HepG2 (cell line): ENCODE results near the gene MRPS5. TPM values are rescaled to one million over a fixed set of nuclear protein-coding genes. Genes with fewer than 3 reads are reported as not detected.

ENCODE experiments used
- ATAC-seq: fragments of 200-7000 bp; cut with Tn5 transposase; 3 replicates; pipeline ENCODE4 v1.9.1; 2020; ENCODE audit warnings: mild to moderate bottlenecking, moderate library complexity
- BruUV-seq: library from RNA; stranded (reverse); fragments of 400-500 nt; replicated peaks from 2 replicates; lab custom pipeline; 2021; lab: Mats Ljungman, UMichigan
- CTCF ChIA-PET: fragments of 300-600 bp; formaldehyde crosslinking; extraction: SDS; loops from one replicate; lab custom pipeline; 2021; ENCODE audit warnings: low total read pairs, inconsistent platforms, low intra/inter-chr PET ratio; lab: Yijun Ruan, JAX
- POLR2A ChIA-PET: fragments of 350-600 bp; sonication (Branson Sonifier 250); formaldehyde crosslinking; loops from one replicate; lab custom pipeline; 2020; ENCODE audit warnings: antibody characterized with exemption, inconsistent platforms; lab: Yijun Ruan, JAX
- DNase-seq: peaks from one replicate; pipeline ENCODE4 v3.0.0-alpha.2; 2015; ENCODE audit warnings: low spot score
- FAIRE-seq: peaks from 3 replicates; lab custom pipeline; 2011; peaks lifted over from hg19 to GRCh38; lab: Jason Lieb, UNC
- H2AFZ ChIP-seq: one replicate; pipeline ENCODE4 v1.6.1; 2011; ENCODE audit warnings: low read length, inconsistent platforms
- H3K27ac ChIP-seq: fragments of 300-600 bp; 3 replicates; pipeline ENCODE4 v1.8.0; 2011; ENCODE audit warnings: mixed run types, mild to moderate bottlenecking, mixed read lengths, low read length, inconsistent platforms; ENCODE audit not compliant: insufficient read depth; ENCODE audit errors: extremely low read length
- H3K27me3 ChIP-seq, 2 experiments: fragments of 200-600 bp in 1 of 2; 2 replicates in 1 of 2; 3 replicates in 1 of 2; pipeline versions ENCODE4 v1.6.0 to v1.8.0; 2011; ENCODE audit warnings: low read length in 2 of 2, mild to moderate bottlenecking in 2 of 2, moderate library complexity in 2 of 2, inconsistent platforms in 1 of 2; ENCODE audit not compliant: insufficient read depth in 2 of 2, control insufficient read depth in 1 of 2
- H3K36me3 ChIP-seq, 2 experiments: fragments of 200-600 bp in 1 of 2; replicated peaks in 1 of 2; 2 replicates in 1 of 2; 3 replicates in 1 of 2; pipeline versions ENCODE4 v1.5.1 to v1.8.0; 2011; ENCODE audit warnings: low read length in 2 of 2, inconsistent platforms in 1 of 2; ENCODE audit not compliant: insufficient read depth in 2 of 2, control insufficient read depth in 1 of 2
- H3K4me1 ChIP-seq: 2 replicates; pipeline ENCODE4 v1.5.1; 2012; ENCODE audit warnings: low read length, inconsistent platforms; ENCODE audit not compliant: insufficient read depth
- H3K4me2 ChIP-seq: 2 replicates; pipeline ENCODE4 v1.6.0; 2011; ENCODE audit warnings: low read depth, low read length, inconsistent platforms
- H3K4me3 ChIP-seq, 3 experiments: fragments of 200-600 bp in 1 of 3; sonication (generic), shearing (Covaris generic) in 1 of 3; replicated peaks in 1 of 3; 2 replicates each; pipeline ENCODE4 v1.5.1; 2011 to 2016; ENCODE audit warnings: low read length in 3 of 3, inconsistent platforms in 2 of 3, low read depth in 2 of 3, mild to moderate bottlenecking in 2 of 3, control low read depth in 1 of 3, mixed read lengths in 1 of 3; ENCODE audit not compliant: insufficient read depth in 1 of 3
- H3K79me2 ChIP-seq: one replicate; pipeline ENCODE4 v1.6.1; 2011; ENCODE audit warnings: low read length, inconsistent platforms; ENCODE audit not compliant: insufficient read depth
- H3K9ac ChIP-seq: 2 replicates; pipeline ENCODE4 v1.6.0; 2011; ENCODE audit warnings: mild to moderate bottlenecking, low read depth, low read length, inconsistent platforms; ENCODE audit not compliant: insufficient read depth
- H3K9me3 ChIP-seq: 2 replicates; pipeline ENCODE4 v1.5.1; 2012; ENCODE audit warnings: mild to moderate bottlenecking, low read length
- H4K20me1 ChIP-seq: 2 replicates; pipeline ENCODE4 v1.6.0; 2011; ENCODE audit warnings: inconsistent platforms, mild to moderate bottlenecking, low read length, moderate library complexity; ENCODE audit not compliant: insufficient read depth
- AGO2 ChIP-seq: fragments of 200-400 bp; formaldehyde crosslinking; optimal IDR thresholded peaks from 2 replicates; pipeline ENCODE3; 2017; ENCODE audit warnings: mild to moderate bottlenecking, low read depth, low read length, moderate library complexity
- ATF2 ChIP-seq: sonication (generic); formaldehyde crosslinking; IDR thresholded peaks from 2 replicates; pipeline ENCODE4 v1.4.0; 2020; ENCODE audit warnings: missing genetic modification reagents
- CREB3 ChIP-seq: sonication (generic); formaldehyde crosslinking; IDR thresholded peaks from 2 replicates; pipeline ENCODE4 v1.5.0; 2020; ENCODE audit warnings: missing genetic modification reagents
- IKZF1 ChIP-seq: fragments of 450-650 bp; IDR thresholded peaks from 2 replicates; pipeline ENCODE4 v1.7.1; 2016
- MNT ChIP-seq: fragments of 450-650 bp; IDR thresholded peaks from 2 replicates; pipeline ENCODE4 v1.6.1; 2016
- PCBP2 ChIP-seq: fragments of 200-400 bp; formaldehyde crosslinking; optimal IDR thresholded peaks from 2 replicates; pipeline ENCODE3; 2018; ENCODE audit warnings: low read length, low read depth; ENCODE audit not compliant: poor library complexity, severe bottlenecking
- POLR2G ChIP-seq: fragments of 200-400 bp; formaldehyde crosslinking; IDR thresholded peaks from 2 replicates; pipeline ENCODE4 v1.6.1; 2018; ENCODE audit warnings: mild to moderate bottlenecking, low read depth, low read length, moderate library complexity
- PRDM10 ChIP-seq: sonication (generic); formaldehyde crosslinking; IDR thresholded peaks from 2 replicates; pipeline ENCODE4 v1.4.0; 2020; ENCODE audit warnings: low read depth, missing genetic modification reagents
- ZFP90 ChIP-seq: sonication (generic); formaldehyde crosslinking; IDR thresholded peaks from 2 replicates; pipeline ENCODE4 v1.8.0; 2022; ENCODE audit warnings: missing genetic modification reagents, mild to moderate bottlenecking, inconsistent platforms, borderline replicate concordance
- ZNF263 ChIP-seq: sonication (generic); formaldehyde crosslinking; IDR thresholded peaks from 2 replicates; pipeline ENCODE4 v1.4.0; 2020; ENCODE audit warnings: missing genetic modification reagents
- WGBS: methylation state at CpG from one replicate; pipeline ENCODE4 v1.1.6; 2017; ENCODE audit warnings: low lambda C conversion rate; 5-methylcytosine and 5-hydroxymethylcytosine counted together
- in situ Hi-C: cut with HindIII; loops from 2 replicates; pipeline ENCODE4 v1.10.0; 2017; ENCODE audit warnings: low pct_unique_long_range_greater_than_20kb; ENCODE audit not compliant: extremely low pct_ligation_motif_present
- intact Hi-C: fragments of 100-400 bp; cut with micrococcal nuclease; formaldehyde crosslinking; loops from one replicate; pipeline ENCODE4 v1.10.0; 2022; ENCODE audit not compliant: unreplicated experiment
- polyA plus RNA-seq, 8 experiments: library from polyadenylated mRNA; depleted of rRNA in 3 of 8; stranded (reverse) in 7 of 8; unstranded in 1 of 8; fragments of >200 nt; fragmentation: Illumina TruSeq in 4 of 8; extraction: Trizol in 4 of 8; gene quantifications; 2 replicates each; pipeline versions ENCODE4 v1.2.1 to v1.2.3, GENCODE V29; 2011 to 2016; ENCODE audit warnings: low read depth in 4 of 8, missing spikeins in 1 of 8, mixed read lengths in 1 of 8; ENCODE audit not compliant: insufficient read depth in 1 of 8
- total RNA-seq, 5 experiments: library from RNA; depleted of rRNA; stranded (reverse); fragments of >200 nt; fragmentation: Illumina TruSeq; extraction: Trizol; gene quantifications; 2 replicates each; pipeline ENCODE4 v1.2.3, GENCODE V29; 2016; ENCODE audit warnings: low read depth in 1 of 5

Gene MRPS5
- total and polyA plus RNA-seq, 2 of the 13 experiments (the other 11 are each of a cell fraction or from before 2014, with no cell fraction given): 98.8 to 134 TPM

GRCh38 chr2:95040426-95040825, 81.2 kb downstream of the MRPS5 start:
- BruUV-seq: no TSS peak
- TF ChIP-seq AGO2 (no peak), ATF2 (CRISPR knock-in tag) (no peak), ZNF263 (CRISPR knock-in tag) (peak; percentile 94)
- ChIA-PET CTCF (no interaction called here), POLR2A (no interaction called here)
- Histone ChIP-seq H3K4me2 (no peak overlapping the region), H3K27ac (no peak overlapping the region), H3K4me3 (no peak overlapping the region), H3K9ac (no peak overlapping the region), H2AFZ (no peak overlapping the region), H3K79me2 (no peaks in the 10 kb centered on the region), H3K4me1 (no peaks in the 10 kb centered on the region), H4K20me1 (no peaks in the 10 kb centered on the region; the same call in 1 of the 2 replicates), H3K36me3 (no peaks in the 10 kb centered on the region), H3K27me3 (peaks cover 6 to 60% of the 10 kb centered on the region in 2 experiments; a peak in 3 of 5 replicates), H3K9me3 (peaks cover 13% of the 10 kb centered on the region; the same call in 1 of the 2 replicates)
- 5% methylated on average over 6 of the region's 6 CpGs for WGBS
- FAIRE-seq (no peak), ATAC-seq (peak; percentile 31; the same call in 2 of the 3 replicates), DNase-seq (no peak)
- in situ Hi-C loops: no loop called here
- intact Hi-C loops: no loop called here

- Histone ChIP-seq H2AFZ (no peak overlapping the region), H3K4me2 (no peak overlapping the region), H3K4me3 (no peak overlapping the region), H4K20me1 (no peaks in the 10 kb centered on the region; the same call in 1 of the 2 replicates), H3K79me2 (no peaks in the 10 kb centered on the region), H3K36me3 (no peaks in the 10 kb centered on the region), H3K27me3 (peaks cover 5 to 60% of the 10 kb centered on the region in 2 experiments; a peak in 3 of 5 replicates), H3K9me3 (peaks cover 13% of the 10 kb centered on the region; the same call in 1 of the 2 replicates), H3K27ac (no peak overlapping the region), H3K4me1 (no peaks in the 10 kb centered on the region), H3K9ac (no peak overlapping the region)
- BruUV-seq: no TSS peak
- in situ Hi-C loops: no loop called here
- intact Hi-C loops: no loop called here
- CTCF ChIA-PET: no interaction called here
- WGBS: 45% methylated on average over 6 of the region's 6 CpGs
- ATAC-seq (peak; percentile 10; the same call in 1 of the 3 replicates), FAIRE-seq (no peak), DNase-seq (no peak)
- POLR2A ChIA-PET: no interaction called here
- peak; percentile 57; the same call in 1 of the 2 replicates for TF ChIP-seq IKZF1
- peak; percentile 99 for TF ChIP-seq MNT
- no peak for TF ChIP-seq PCBP2
- no peak for TF ChIP-seq CREB3 (CRISPR knock-in tag)
- TF ChIP-seq POLR2G: no peak
- no peak for TF ChIP-seq PRDM10 (CRISPR knock-in tag)
- no peak for TF ChIP-seq ZFP90 (CRISPR knock-in tag)
Observed at GRCh38 chr2:95039978-95040377, 81.6 kb downstream of the MRPS5 start.
